Epithelial cell of esophagus (primary cell): Measurements from ENCODE around the gene NHSL1.

ENCODE experiments used
- DNase-seq: peaks from one replicate; pipeline ENCODE4 v3.0.0; 2010; ENCODE audit warnings: low read depth
- H3K4me3 ChIP-seq: 2 replicates; pipeline ENCODE4 v1.5.1; 2011; ENCODE audit warnings: mild to moderate bottlenecking, low read length, control low read depth
- CTCF ChIP-seq: IDR thresholded peaks from 2 replicates; pipeline ENCODE4 v1.5.1; 2011; ENCODE audit warnings: low read depth, mild to moderate bottlenecking, low read length, control low read depth, inconsistent platforms; ENCODE audit not compliant: insufficient read depth; ENCODE audit errors: missing control alignments

NHSL1 gene

GRCh38 chr6:138539876-138540275, 40.6 kb upstream of the NHSL1 start:
- no peak for DNase-seq
- no peak overlapping the region for H3K4me3 ChIP-seq
- TF ChIP-seq CTCF, result no peak

GRCh38 chr6:138538390-138539031, 39.2 kb upstream of the NHSL1 start:
- no peak for DNase-seq
- H3K4me3 ChIP-seq, result no peak overlapping the region
- no peak for TF ChIP-seq CTCF

- no peak for DNase-seq
- H3K4me3 ChIP-seq, result no peak overlapping the region
- no peak for TF ChIP-seq CTCF
Observed at GRCh38 chr6:138537106-138537505, 37.8 kb upstream of the NHSL1 start.

- no peak for DNase-seq
- no peak overlapping the region for H3K4me3 ChIP-seq
- no peak for TF ChIP-seq CTCF
Observed at GRCh38 chr6:138535728-138536455, 36.6 kb upstream of the NHSL1 start.

- TF ChIP-seq CTCF, result no peak
- DNase-seq, result no peak
- H3K4me3 ChIP-seq, result no peak overlapping the region
Observed at GRCh38 chr6:138533667-138534066, 34.4 kb upstream of the NHSL1 start.

GRCh38 chr6:138531387-138531786, 32.1 kb upstream of the NHSL1 start:
- no peak for TF ChIP-seq CTCF
- no peak for DNase-seq
- no peak overlapping the region for H3K4me3 ChIP-seq

- no peak overlapping the region for H3K4me3 ChIP-seq
- TF ChIP-seq CTCF, result peak; percentile 6
- DNase-seq, result no peak
Observed at GRCh38 chr6:138529478-138529877, 30.2 kb upstream of the NHSL1 start.
